Neural cell (in vitro differentiated cells): ENCODE data around the gene FXYD2. TPM values are rescaled to one million over a fixed set of nuclear protein-coding genes. Genes with fewer than 3 reads are reported as not detected.

Experiments
- H2AFZ ChIP-seq: fragments of 200-600, 300-800 bp; sonication (generic), shearing (Covaris generic); 2 replicates; pipeline ENCODE4 v1.6.0; 2014; ENCODE audit warnings: low read depth, mild to moderate bottlenecking, antibody characterized with exemption, low read length, moderate library complexity
- H3F3A ChIP-seq: fragments of 200-600 bp; shearing (Covaris generic); 2 replicates; pipeline ENCODE4 v1.6.1; 2016; ENCODE audit warnings: mild to moderate bottlenecking, moderate library complexity, mixed read lengths, antibody characterized with exemption, low read length; ENCODE audit not compliant: insufficient read depth, poor library complexity, severe bottlenecking
- H3K27ac ChIP-seq: fragments of 200-600, 300-800 bp; sonication (generic), shearing (Covaris generic); 2 replicates; pipeline ENCODE4 v1.5.1; 2014; ENCODE audit warnings: mild to moderate bottlenecking, low read length, moderate library complexity
- H3K27me3 ChIP-seq: fragments of 300-800, 200-600 bp; sonication (generic), shearing (Covaris generic); 2 replicates; pipeline ENCODE4 v1.6.0; 2014; ENCODE audit warnings: mild to moderate bottlenecking, low read depth, low read length, moderate library complexity; ENCODE audit not compliant: insufficient read depth
- H3K36me3 ChIP-seq: fragments of 300-800, 200-600 bp; sonication (generic), shearing (Covaris generic); 2 replicates; pipeline ENCODE4 v1.5.1; 2014; ENCODE audit warnings: mild to moderate bottlenecking, antibody characterized with exemption, low read length, moderate library complexity; ENCODE audit not compliant: insufficient read depth
- H3K4me2 ChIP-seq: fragments of 300-800, 200-600 bp; sonication (generic), shearing (Covaris generic); 2 replicates; pipeline ENCODE4 v1.6.0; 2014; ENCODE audit warnings: mild to moderate bottlenecking, low read length
- H3K4me3 ChIP-seq: fragments of 300-800, 200-600 bp; sonication (generic), shearing (Covaris generic); 2 replicates; pipeline ENCODE4 v1.5.1; 2014; ENCODE audit warnings: mild to moderate bottlenecking, low read length, moderate library complexity
- H3K79me2 ChIP-seq: fragments of 200-600 bp; shearing (Covaris generic); replicated peaks from 2 replicates; pipeline ENCODE4 v1.6.0; 2014; ENCODE audit warnings: mild to moderate bottlenecking, low read length, moderate library complexity; ENCODE audit not compliant: insufficient read depth
- H3K9ac ChIP-seq: fragments of 300-800, 200-600 bp; sonication (generic), shearing (Covaris generic); 2 replicates; pipeline ENCODE4 v1.6.1; 2016; ENCODE audit warnings: mild to moderate bottlenecking, low read length, mixed read lengths
- H3K9me2 ChIP-seq: fragments of 200-600 bp; shearing (Covaris generic); 2 replicates; pipeline ENCODE4 v1.6.1; 2016; ENCODE audit warnings: mild to moderate bottlenecking, low read length, mixed read lengths; ENCODE audit not compliant: insufficient read depth
- H3K9me3 ChIP-seq: fragments of 200-600, 300-800 bp; sonication (generic), shearing (Covaris generic); 2 replicates; pipeline ENCODE4 v1.6.1; 2016; ENCODE audit warnings: mild to moderate bottlenecking, mixed run types, low read length, moderate library complexity, mixed read lengths
- H4K20me1 ChIP-seq: fragments of 200-600 bp; shearing (Covaris generic); 2 replicates; pipeline ENCODE4 v1.6.1; 2016; ENCODE audit warnings: mild to moderate bottlenecking, mixed run types; ENCODE audit not compliant: insufficient read depth
- CTCF ChIP-seq: fragments of 450-650 bp; IDR thresholded peaks from 2 replicates; pipeline ENCODE4 v1.5.1; 2014; ENCODE audit warnings: antibody characterized with exemption, mild to moderate bottlenecking, moderate library complexity; ENCODE audit not compliant: poor library complexity, severe bottlenecking
- EP300 ChIP-seq: fragments of 450-650 bp; conservative IDR thresholded peaks from 2 replicates; pipeline ENCODE4 v1.6.1; 2014; ENCODE audit warnings: antibody characterized with exemption, mild to moderate bottlenecking, moderate library complexity; ENCODE audit not compliant: poor library complexity, severe bottlenecking
- EZH2 ChIP-seq: fragments of 200-600, 300-800 bp; shearing (Covaris generic), sonication (generic); IDR thresholded peaks from 2 replicates; pipeline ENCODE4 v1.6.1; 2014; ENCODE audit warnings: antibody characterized with exemption, low read length, borderline replicate concordance, mild to moderate bottlenecking; ENCODE audit not compliant: insufficient read depth, poor library complexity, severe bottlenecking
- MXI1 ChIP-seq: fragments of 450-650 bp; conservative IDR thresholded peaks from 2 replicates; pipeline ENCODE4 v1.6.1; 2014; ENCODE audit warnings: antibody characterized with exemption, mild to moderate bottlenecking; ENCODE audit not compliant: poor library complexity, severe bottlenecking
- POLR2AphosphoS5 ChIP-seq: IDR thresholded peaks from 2 replicates; pipeline ENCODE4 v1.6.1; 2012
- RAD21 ChIP-seq: fragments of 450-650 bp; conservative IDR thresholded peaks from 2 replicates; pipeline ENCODE4 v1.6.1; 2014; ENCODE audit warnings: antibody characterized with exemption, mild to moderate bottlenecking, moderate library complexity
- REST ChIP-seq: IDR thresholded peaks from 2 replicates; pipeline ENCODE4 v1.6.1; 2012; ENCODE audit warnings: borderline replicate concordance
- SMC3 ChIP-seq: fragments of 450-650 bp; conservative IDR thresholded peaks from 2 replicates; pipeline ENCODE4 v1.6.1; 2014; ENCODE audit warnings: antibody characterized with exemption, mild to moderate bottlenecking, moderate library complexity; ENCODE audit not compliant: poor library complexity
- TAF1 ChIP-seq: IDR thresholded peaks from 2 replicates; pipeline ENCODE4 v1.6.1; 2012; ENCODE audit warnings: low read depth
- polyA plus RNA-seq: library from polyadenylated mRNA; depleted of rRNA; stranded (reverse); fragments of >200 nt; gene quantifications from 2 replicates; pipeline ENCODE4 v1.2.3, GENCODE V29; 2014

FXYD2 gene
- polyA plus RNA-seq, 1 donor from 2014 or later = 4.8 TPM

GRCh38 chr11:117852309-117852708 is 27.8 kb upstream of the FXYD2 start:
- Histone ChIP-seq H3K36me3 (no peaks in the 10 kb centered on the region), H3K4me3 (no peak overlapping the region), H3K27ac (no peak overlapping the region), H4K20me1 (no peaks in the 10 kb centered on the region), H3K9me2 (no peaks in the 10 kb centered on the region), H2AFZ (no peak overlapping the region), H3K9ac (no peak overlapping the region), H3K4me2 (no peak overlapping the region), H3F3A (no peaks in the 10 kb centered on the region), H3K9me3 (peaks cover 4% of the 10 kb centered on the region), H3K27me3 (no peaks in the 10 kb centered on the region), H3K79me2 (peaks cover 45% of the 10 kb centered on the region)
- TF ChIP-seq POLR2AphosphoS5 (no peak), TAF1 (no peak), CTCF (no peak), EP300 (no peak), MXI1 (no peak), REST (no peak), RAD21 (no peak), EZH2 (no peak), SMC3 (no peak)

- Histone ChIP-seq H2AFZ (no peak overlapping the region), H3K4me3 (no peak overlapping the region), H3K4me2 (no peak overlapping the region), H3K27ac (no peak overlapping the region), H3K36me3 (no peaks in the 10 kb centered on the region), H3K9me3 (peaks cover 4% of the 10 kb centered on the region), H3K9ac (no peak overlapping the region), H3F3A (no peaks in the 10 kb centered on the region), H3K9me2 (no peaks in the 10 kb centered on the region), H4K20me1 (no peaks in the 10 kb centered on the region), H3K27me3 (no peaks in the 10 kb centered on the region), H3K79me2 (peaks cover 45% of the 10 kb centered on the region)
- no peak for TF ChIP-seq CTCF
Observed at GRCh38 chr11:117851852-117852251, 27.3 kb upstream of the FXYD2 start.
